ENCODE data around the gene ARL8A.

ARL8A gene

GRCh38 chr1:202134645-202135172 lies 9.8 kb downstream of the ARL8A start:
- TF ChIP-seq CTCF (conservative IDR thresholded peaks at IDR 0.05; ENCODE audit: control insufficient read depth, insufficient read depth, low read depth, low read length): no peak
- H3K4me3 ChIP-seq (ENCODE audit: control insufficient read depth, low read depth, low read length): no peak overlapping the region
- no peak for DNase-seq (ENCODE audit: low read depth)

- H3K4me3 ChIP-seq (ENCODE audit: control insufficient read depth, low read depth, low read length): no peak overlapping the region
- DNase-seq (ENCODE audit: low read depth): no peak
- no peak for TF ChIP-seq CTCF (conservative IDR thresholded peaks at IDR 0.05; ENCODE audit: control insufficient read depth, insufficient read depth, low read depth, low read length)
Measured at GRCh38 chr1:202133989-202134388, 10.5 kb downstream of the ARL8A start.

- DNase-seq (ENCODE audit: low read depth): no peak
- TF ChIP-seq CTCF (conservative IDR thresholded peaks at IDR 0.05; ENCODE audit: control insufficient read depth, insufficient read depth, low read depth, low read length): no peak
- H3K4me3 ChIP-seq (ENCODE audit: control insufficient read depth, low read depth, low read length): no peak overlapping the region
Measured at GRCh38 chr1:202133496-202133895, 11.0 kb downstream of the ARL8A start.

- no peak for TF ChIP-seq CTCF (conservative IDR thresholded peaks at IDR 0.05; ENCODE audit: control insufficient read depth, insufficient read depth, low read depth, low read length)
- no peak for DNase-seq (ENCODE audit: low read depth)
- no peak overlapping the region for H3K4me3 ChIP-seq (ENCODE audit: control insufficient read depth, low read depth, low read length)
Measured at GRCh38 chr1:202133001-202133400, 11.5 kb downstream of the ARL8A start.

- DNase-seq (ENCODE audit: low read depth): no peak
- TF ChIP-seq CTCF (conservative IDR thresholded peaks at IDR 0.05; ENCODE audit: control insufficient read depth, insufficient read depth, low read depth, low read length): no peak
- H3K4me3 ChIP-seq (ENCODE audit: control insufficient read depth, low read depth, low read length): no peak overlapping the region
Measured at GRCh38 chr1:202131956-202132821, 12.3 kb downstream of the ARL8A start.

GRCh38 chr1:202130816-202131522 lies 13.6 kb downstream of the ARL8A start:
- no peak overlapping the region for H3K4me3 ChIP-seq (ENCODE audit: control insufficient read depth, low read depth, low read length)
- DNase-seq (ENCODE audit: low read depth): no peak
- no peak for TF ChIP-seq CTCF (conservative IDR thresholded peaks at IDR 0.05; ENCODE audit: control insufficient read depth, insufficient read depth, low read depth, low read length)
